ENCODE data around the gene USP3.
A peak's percentile ranks its signal among the peaks of the same experiment; 100 is the strongest.

USP3 gene

DNA sequence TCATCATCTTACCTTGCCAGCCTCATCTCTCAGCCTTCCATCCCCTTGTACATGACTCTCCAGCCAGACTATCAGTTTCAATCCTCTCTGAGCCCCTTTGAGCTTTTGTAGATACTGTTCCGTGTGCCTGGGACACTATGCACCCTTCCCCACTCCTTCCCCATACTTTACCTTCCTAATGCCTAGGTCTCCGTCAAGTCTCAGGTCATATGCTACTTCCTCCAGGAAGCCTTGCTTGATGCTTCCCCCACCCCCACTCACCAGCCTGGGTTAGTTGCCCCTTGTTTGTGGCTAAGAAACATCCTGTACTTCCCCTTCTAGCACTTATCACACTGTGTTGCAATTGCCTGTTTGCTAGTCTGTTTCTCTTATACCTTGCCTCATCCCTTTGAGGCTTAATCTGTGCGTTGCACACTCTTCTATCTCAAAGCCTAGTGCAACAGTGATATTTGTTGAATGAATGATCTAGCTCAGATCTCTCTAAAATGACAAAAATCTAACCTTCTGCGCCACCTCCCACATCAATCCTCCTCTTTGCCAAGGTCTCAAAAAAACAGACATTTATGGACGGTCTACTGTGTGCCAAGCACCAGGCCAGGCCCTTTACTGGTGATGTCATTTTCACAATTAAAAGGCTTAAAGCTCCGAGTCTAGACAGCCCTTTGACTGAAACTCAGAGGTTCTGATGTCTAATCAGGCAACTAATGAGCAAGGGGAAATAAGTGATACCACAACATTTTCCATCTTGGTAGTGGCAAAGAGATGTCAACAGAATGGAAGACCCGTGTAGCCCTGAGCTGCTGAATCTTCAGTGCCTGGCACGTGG lies 6.5 kb upstream of the USP3 start:
- DNase-seq (ENCODE audit: low read depth in 2 of 2) = no peak

DNA sequence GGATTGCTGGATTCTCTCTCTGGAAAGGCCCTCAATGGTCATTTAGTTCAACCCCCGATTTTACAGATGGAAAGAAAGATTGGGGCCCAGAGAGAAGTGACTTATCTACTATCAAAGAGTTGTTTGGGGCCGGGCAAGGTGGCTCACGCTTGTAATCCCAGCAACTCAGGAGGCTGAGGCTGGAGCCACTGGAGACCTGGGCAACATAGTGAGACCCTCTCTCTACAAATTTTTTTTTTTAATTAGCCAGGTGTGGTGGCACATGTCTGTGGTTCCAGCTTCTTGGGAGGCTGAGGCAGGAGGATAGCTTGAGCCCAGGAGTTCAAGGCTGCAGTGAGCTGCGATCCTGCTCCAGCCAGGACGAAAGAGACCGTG lies 5.2 kb upstream of the USP3 start:
- DNase-seq (ENCODE audit: low read depth in 2 of 2) = no peak

- DNase-seq (ENCODE audit: low read depth in 2 of 2) = no peak
Measured at GRCh38 chr15:63499611-63500010, 4.8 kb upstream of the USP3 start.

DNA sequence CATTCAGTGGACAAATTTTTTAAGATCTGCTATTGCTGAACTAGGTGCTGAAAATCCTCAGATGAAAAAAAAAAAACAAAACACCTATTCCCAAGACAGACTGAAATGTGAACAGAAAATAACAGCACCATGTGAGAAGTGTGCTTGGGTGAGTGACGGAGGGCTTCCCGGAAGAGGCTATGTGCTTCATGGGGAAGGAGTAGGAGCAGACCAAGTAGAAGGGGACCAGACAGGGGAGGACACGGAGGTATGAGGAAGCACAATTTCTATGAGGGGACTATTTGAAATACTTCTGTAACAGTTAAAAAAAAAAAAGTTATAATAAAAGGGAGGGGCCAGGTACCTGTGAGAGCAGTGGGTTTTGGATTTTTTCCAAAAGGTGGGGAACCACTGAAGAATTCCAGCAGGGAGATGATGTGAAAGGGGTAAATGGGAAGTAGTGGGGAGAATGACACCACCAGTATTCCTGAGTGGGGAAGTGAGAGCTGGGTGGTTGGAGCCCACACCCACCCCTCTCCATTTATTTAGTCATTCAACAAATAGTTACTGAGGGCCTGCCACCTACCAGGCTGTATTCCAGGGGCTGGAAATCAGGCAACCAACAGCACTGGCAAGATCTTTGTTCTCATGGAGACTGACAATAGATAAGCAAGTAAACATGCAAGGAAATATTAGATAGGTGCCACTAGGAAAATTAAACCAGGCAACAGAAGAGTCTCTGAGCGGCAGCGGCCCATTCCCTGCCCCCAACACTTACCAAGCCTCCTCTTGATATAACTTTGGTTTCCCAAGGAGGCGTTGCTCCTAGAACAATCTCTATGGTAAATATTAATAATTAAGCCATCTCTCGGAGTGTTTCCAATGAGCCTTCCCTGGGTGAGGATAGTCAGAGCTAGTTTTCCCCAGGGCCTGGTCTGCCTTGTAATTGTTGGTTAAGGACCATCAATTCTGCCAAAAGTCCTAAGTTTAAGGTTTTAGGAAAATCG lies 3.8 kb upstream of the USP3 start:
- no peak for DNase-seq (ENCODE audit: low read depth in 2 of 2)

DNA sequence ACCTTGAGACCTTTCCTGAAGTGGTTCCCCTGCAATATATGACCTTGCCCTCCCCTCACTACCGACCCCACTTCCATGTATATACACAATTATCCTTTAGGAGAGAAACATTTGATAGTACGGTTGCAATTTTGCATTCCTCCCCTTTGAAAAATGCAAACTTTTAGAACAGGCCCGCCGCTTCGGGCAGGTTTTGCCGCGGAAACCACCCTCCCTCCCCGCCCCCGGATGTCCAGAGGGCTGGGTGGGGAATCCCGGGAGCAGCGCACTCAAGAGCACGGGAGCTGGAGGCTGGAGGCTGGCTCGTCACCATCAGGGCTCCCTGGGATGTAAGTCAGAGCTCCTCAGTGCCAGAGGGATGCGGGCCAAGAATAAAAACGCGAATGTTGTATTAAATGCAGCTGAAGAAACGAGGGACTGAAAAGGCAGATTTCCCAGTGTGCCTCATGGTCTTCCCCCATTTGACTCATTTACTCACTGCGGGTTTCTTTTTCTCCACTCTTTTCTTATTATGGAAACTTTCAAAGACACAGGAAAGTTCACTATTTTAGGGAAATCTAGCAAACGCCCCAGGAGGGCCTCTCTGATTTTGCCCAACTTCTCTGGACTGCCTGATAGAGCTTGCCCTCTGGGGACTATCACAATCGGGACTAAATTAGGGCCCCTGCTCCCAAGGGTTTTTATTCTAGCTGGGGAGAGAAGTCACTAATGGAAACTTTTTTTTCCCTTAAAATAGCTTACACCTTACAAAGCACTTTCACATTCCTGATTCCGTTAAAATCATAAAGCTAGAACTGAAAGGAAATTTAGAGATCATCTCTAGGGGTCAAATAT lies 2.9 kb upstream of the USP3 start:
- no peak for DNase-seq (ENCODE audit: low read depth in 2 of 2)

GRCh38 chr15:63502137-63502766 lies 2.1 kb upstream of the USP3 start:
- no peak for DNase-seq (ENCODE audit: low read depth in 2 of 2)

GRCh38 chr15:63502843-63503738 lies 1.3 kb upstream of the USP3 start:
- peak; percentile 68 to 71 for DNase-seq (ENCODE audit: low read depth in 2 of 2)

DNA sequence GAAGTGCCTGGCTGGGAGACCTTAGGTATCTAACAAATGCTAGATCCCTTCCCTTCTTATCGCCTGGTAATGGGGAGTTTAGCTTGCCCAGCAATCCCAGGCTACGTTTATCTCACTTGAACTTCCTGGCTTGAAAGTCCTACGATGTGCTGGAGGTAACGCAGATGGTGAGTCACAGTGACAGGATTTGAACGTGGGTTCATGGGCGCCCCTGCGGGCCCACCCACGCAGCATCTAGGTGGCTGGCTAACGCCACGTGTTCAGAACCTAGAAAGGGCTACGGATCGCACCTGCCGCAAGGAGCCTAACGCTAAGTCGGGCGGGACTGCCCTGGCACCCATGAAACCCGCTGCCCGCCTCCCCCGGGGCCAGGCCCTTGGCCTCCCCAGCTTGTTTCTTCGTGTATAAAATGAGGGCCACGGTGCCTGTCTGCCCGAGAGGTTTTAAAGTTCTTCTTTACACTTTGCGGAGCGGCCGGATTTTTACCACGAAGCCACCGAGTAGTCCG lies 600 bp upstream of the USP3 start:
- DNase-seq (ENCODE audit: low read depth in 2 of 2) = peak; percentile 86

DNA sequence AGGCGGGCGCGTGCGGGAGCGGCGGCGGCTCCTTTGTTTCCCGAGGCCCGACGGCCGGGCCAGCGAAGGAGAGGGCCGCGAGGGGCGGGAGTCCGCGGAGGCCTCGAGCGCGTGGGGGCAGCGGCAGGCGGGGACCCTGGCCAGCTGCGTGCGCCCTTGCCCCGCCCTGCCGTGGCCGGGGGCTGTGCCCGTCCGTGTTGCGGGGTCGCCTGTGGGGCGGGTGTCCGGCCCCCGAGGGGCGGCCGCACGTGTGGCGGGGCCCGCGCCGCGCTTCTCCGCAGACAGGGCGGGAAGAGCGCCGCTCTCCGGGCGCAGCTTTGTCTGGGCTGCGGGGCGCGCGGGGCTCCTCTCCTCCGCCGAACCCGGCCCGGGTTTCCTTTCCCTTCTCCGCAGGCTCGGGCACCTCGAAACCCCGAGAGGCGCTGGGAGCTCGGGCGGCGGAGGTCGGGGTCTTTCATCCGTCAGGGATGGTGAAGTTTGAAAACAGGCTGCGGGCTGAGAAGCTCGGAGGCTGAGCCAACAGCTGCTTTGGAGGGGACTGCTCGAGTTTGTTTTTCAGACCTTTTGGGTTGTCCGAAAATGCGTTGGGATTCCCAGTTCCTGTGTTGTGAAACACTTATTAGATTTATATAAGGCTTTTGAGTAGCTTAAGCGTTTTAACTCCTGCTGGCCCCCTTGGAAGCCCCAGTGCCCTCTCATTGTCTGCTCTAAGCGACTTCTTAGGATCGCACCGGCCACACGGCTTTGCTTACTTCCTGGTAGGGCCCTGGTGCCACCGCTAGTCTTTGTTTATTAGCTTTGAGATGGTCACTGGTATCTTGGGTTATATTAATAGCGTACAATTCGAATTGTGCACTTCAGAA lies 817 bp downstream of the USP3 start:
- DNase-seq (ENCODE audit: low read depth in 2 of 2) = no peak

DNA sequence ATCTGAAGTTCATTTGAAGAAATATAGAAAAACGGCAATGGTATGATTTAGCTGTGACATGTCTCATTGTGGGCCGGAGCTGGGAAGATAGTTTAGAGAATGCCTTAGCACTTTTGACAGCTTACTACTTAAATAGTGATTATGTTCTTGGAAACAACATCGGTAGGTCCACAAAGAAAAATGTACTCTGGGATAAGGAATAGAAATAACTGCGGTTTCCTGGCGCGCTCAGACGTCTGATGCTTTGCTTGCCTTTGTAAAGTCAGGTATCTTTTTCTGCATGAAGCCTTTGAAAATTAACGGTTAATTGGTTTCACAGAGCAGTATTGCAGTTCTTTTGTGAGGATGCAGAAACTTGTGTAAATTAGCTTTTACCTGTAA lies 1.4 kb downstream of the USP3 start:
- DNase-seq (ENCODE audit: low read depth in 2 of 2) = no peak

DNA sequence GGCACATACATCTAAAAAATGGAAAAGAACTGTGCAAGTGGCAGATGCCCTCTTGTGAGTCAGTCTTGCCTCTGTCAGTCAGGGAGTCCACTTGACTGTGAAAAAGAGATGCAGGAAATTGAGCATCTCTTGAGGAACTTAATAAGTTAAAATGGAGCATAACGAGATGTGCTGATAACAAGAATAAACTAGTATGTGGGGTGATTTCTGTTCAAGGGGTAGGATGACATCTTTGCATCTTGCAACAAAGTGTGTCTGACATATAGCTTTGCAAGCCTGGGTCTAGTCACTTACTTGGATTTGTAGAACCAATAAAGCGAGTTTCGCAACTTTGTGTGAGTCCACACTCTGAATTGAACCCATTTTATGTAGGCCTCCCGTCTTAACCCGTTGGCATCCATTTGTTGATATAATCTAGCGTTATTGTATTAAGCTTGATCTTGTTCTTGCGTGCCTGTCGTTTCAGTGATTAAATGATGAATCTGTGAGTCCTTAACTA lies 2.2 kb downstream of the USP3 start:
- DNase-seq (ENCODE audit: low read depth in 2 of 2) = no peak

- DNase-seq (ENCODE audit: low read depth in 2 of 2) = no peak
Measured at GRCh38 chr15:63507878-63508818, 3.8 kb downstream of the USP3 start.

DNA sequence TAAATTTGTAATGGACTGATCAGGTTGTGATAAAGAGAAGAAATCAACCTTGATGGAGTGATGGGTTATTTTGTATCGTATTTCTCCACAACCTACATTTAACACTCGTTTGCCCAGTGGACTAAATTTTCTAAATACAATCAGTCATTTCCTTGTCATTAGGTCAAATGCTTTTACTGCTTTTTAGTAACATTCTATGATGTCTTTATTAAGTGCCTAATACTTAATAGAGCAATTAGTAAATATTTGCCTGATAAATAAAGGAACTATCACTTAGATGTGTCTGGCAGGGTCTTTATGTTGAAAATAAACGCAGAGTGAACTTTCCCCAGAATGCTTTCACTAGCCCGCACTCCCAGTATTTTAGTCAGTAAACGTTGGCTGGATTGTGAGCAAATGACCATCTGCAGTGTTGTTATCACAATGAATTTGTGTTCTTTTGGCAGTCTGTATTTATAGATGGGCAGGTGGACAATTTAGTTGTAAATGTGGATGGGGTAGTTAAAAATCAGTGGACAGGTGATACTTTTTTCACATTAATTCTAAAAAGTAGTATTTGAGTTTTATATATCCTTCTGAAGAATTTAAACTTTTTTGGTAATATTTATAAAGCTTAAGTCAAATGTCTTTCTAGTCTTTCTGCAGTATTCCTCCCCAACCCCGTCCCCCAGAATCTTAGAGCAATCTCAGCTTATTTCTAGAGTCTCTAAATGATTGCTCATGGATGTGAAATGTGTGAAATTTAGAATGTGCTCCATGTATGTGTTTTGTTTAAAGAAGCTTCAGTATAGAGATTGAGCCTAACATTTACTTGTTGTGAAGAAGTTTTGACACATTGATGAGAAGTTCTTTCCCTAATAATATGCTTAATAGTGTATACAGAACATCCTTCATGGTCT lies 4.9 kb downstream of the USP3 start:
- no peak for DNase-seq (ENCODE audit: low read depth in 2 of 2)

- no peak for DNase-seq (ENCODE audit: low read depth in 2 of 2)
Measured at GRCh38 chr15:63509955-63510940, 5.9 kb downstream of the USP3 start.

DNA sequence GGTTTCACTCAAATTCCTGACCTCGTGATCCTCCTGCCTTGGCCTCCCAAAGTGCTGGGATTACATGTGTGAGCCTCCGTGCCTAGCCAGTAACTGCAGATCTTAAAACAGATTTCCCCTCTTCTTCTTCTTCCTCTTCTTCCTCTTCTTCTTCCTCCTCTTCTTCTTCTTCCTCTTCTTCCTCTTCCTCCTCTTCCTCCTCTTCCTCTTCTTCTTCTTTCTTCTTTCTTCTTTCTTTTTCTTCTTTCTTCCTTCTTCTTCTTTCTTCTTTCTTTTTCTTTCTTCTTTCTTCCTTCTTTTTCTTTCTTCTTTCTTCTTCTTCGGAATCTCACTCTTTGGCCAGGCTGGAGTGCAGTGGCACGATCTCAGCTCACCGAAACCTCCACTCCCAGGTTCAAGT lies 7.8 kb downstream of the USP3 start:
- DNase-seq (ENCODE audit: low read depth in 2 of 2) = no peak

GRCh38 chr15:63513271-63513670 lies 8.9 kb downstream of the USP3 start:
- DNase-seq (ENCODE audit: low read depth in 2 of 2) = no peak
